Epidermal melanocyte (primary cell): ENCODE data around the gene ZNF283.
A peak's percentile ranks its signal among the peaks of the same experiment; 100 is the strongest.
"Not testable (repeated sequence)": the region's sequence is repeated elsewhere in the genome, so short reads cannot be mapped to it uniquely, and the experiment has no call there.

Source experiments
- DNase-seq: peaks from one replicate; pipeline ENCODE4 v3.0.0; 2011; ENCODE audit warnings: low spot score; ENCODE audit not compliant: insufficient read length

ZNF283 gene

DNA sequence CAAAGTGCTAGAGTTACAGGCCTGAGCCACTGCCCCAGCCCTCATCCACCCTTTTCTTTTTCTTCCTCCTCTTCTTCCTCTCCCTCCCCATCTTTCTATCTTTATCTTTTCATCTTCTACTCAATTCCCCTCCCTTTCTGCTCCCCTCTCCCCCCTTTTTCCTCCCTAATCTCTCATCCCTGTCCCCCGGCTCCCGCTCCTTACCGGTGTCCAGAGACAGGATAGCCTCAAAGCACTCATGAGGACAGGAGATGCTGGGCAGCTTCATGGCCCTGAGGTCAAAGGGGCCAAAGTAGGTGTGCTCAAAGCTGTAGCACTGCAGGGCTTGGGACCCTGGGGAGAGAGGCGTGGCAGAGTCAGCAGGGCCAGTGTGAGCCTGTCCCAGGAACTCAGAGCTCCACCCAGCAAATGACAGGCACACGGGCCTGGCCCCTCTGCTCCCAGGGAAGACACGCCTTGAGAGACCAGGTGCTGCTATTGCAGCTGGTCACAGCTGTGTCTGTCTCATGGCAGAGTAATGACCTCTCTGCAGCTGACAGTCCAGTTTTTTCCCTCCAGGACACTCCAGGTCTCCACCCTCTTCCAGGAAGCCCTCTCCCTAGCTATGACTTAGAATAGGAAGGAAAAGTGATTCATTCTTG is 27.5 kb upstream of the ZNF283 start:
- no peak for DNase-seq

DNA sequence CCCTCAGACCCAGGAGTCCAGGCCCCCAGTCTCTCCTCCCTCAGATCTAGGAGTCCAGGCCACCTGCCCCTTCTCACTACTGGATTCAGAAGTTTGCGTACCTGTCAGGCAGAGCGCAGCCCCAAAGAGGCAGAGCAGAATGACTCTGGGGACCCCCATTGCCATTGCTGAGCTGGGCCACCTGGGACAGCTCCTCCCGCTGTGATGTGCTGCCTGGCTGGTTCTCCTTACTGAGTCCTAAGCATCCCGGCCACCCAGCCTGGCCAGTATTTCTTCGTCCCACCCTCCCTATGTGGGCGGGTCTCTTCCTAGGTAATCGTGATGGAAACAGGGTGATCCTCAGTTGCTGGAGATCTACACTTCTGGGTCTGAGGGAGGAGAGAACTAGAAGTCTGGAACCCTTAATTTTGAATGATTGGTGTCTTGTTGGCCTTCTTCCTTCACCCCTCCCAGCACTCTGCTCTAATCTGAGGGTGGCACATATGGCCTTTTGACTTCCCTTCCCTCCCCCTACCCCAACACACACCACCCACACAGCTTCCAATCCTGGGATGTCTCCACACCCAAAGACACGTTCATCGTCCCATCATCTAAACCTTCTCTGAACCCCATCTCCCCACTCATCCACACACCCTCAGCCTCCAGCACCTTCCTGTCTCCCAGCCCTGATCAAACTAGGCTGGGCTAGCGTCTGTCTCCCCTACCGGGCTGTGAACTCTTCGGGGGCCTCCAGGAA is 24.7 kb upstream of the ZNF283 start, which contains the start of gene LYPD5:
Gene LYPD5 (minus strand): TSS at position 232 of the 736 bp plus-strand sequence. CDS start 67 bp downstream, at position 165.
- no peak for DNase-seq

DNA sequence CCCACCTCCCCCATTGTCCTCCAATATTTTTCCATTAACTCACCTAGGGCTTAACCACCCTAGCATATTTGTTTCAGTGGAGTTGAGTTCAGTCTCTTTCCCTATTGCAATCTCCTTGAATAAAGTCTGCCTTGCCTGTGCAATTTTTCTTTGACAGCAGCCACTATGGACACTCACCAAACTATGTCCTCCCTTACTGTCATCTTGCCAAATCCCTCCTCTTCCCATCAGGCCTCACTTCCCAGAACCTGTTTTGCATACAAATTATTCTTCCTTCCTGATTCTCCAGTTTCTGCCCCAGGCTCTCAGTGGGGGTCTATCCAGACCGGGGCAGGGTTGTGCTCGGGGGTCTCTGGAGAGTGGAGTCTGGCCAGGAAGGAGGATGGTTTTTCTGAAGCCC is 22.7 kb upstream of the ZNF283 start:
- no peak for DNase-seq

DNA sequence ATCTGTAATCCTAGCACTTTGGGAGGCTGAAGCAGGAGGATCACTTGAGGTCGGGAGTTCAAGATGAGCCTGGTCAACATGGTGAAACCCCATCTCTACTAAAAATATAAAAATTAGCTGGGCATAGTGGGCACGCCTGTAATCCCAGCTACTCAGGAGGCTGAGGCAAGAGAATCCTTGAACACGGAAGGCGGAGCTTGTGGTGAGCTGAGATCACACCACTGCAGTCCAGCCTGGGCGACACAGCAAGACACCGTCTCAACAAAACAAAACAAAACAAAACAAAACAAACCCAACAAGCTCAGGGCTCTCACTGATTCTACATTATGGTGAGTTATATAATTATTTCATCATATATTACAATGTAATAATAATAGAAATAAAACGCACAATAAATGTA is 20.7 kb upstream of the ZNF283 start:
- DNase-seq = not testable (repeated sequence)

DNA sequence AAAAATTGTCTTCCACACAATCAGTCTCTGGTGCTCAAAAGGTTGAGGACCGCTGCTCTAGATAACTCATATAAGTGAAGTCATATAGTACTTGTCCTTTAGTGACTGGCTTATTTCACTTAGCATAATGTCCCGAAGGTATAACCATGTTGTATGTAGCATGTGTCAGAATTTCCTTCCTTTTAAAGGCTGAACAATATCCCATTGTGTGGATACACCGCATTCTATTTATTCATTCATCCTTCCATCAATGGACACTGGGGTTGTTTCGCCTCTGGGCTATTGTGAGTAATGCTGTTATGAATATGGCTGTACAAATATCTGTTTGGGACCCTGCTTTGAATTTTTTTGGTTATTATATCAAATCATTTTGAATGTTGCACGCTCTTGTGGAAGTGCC is 20.3 kb upstream of the ZNF283 start:
- no peak for DNase-seq

DNA sequence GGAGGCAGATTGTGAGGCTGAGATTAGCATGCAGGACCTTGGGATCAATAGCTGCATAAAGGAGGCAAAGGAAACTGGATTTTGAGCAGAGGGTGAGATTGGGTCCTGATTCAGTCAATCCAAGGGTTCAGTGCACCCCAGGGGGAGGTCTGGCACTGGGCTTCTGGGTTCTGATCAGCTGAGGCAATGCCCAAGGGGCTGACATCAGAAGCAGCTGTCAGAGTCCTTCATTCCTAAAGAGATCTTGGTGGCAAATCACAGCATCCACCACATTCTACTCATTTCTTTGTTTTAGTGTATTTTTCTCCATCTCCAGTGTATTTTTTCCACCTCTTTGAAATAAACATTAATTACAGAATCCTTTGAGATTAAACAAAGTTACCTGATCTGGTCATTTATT is 19.5 kb upstream of the ZNF283 start:
- no peak for DNase-seq

DNA sequence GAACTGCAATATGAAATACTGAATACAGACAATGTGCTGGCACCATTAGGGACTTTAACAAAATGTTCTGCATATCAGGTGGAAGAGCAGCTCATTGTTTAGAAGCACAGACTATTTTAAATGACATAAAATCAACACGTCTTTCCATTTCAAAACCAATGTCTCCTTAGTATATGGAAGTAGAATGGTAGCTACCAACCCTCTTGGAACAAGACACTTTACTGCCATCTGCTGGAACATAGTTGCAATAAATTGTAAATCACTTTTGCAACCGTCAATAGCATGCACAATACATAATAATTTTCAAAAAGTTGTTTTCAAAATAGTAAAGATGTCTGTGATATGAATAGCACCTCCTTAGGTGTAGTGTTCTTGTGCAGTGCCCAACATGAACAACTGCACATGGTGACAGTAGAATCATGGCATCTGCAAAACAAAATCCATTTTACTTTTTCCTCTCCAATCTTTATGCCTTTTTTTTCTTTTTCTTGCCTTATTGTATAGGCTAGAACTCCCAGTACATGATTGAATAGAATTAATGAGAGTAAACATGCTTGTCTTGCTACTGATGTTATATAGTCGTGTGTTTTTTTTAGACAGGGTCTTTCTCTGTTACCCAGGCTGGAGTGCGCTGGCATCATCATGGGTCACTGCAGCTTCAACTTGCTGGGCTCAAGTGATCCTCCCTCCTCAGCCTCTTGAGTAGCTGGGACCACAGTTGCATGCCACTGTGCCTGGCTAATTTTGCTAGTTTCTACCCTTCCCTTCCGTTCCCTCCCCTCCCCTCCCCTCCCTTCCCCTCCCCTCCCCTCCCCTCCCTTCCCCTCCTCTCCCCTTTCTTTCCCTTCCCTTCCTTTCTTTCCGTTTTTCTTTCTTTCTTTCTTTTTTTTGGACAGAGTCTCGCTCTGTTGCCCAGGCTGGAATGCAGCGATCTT is 17.1 kb upstream of the ZNF283 start:
- no peak for DNase-seq

DNA sequence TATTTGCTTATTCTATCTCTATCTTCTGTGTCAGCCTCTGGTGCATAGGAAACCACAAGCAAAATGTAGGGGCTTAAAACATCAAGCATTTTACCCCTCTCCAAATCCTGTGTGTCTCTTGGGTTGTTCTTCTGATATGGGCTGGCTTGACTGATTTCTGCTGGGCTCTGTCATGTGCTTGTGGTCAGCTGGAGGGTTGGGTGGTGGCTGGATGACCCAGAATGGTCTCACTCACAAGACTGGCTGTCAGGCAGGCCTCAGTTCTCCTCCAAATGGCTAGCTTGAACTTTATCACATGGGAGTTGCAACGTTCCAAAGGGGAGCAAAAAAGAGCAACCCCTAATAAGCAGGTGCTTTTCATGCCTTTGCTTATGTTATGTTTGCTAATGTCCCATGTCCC is 15.3 kb upstream of the ZNF283 start:
- no peak for DNase-seq

DNA sequence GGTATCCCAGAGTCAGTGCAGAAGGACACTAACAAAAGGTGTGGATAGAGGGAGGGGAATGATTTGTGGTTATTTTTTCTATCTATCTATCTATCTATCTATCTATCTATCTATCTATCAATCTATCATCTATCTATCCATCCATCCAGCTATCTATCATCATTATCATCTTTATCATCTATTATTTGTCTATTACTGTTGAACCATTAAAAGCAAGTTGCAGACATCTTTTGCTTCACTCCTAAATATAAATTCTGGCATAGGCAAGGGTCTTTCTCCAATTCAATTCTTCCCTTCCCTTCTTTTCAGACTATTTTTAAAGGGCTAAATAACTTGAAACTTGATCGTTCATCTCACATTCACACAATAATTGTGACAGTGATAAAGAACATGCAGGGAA is 14.9 kb upstream of the ZNF283 start:
- no peak for DNase-seq

DNA sequence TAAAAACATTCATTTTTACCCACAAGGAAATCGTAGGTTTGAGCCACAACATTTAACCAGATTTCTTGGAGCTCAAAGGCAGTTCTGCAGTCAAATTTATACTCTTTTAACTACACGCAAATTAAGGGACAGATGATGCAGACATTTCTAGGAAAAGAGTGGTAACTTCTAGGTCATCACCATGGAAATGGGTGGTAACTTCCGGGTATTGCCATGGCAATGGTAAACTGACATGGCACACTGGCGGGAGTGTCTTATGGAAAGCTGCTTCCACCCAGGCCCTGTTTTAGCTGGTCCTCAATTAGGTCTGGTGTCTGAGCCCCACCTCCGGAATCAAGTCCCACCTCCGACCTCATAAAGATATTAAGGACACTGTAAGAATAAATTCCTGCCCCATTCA is 14.4 kb upstream of the ZNF283 start:
- DNase-seq = no peak

DNA sequence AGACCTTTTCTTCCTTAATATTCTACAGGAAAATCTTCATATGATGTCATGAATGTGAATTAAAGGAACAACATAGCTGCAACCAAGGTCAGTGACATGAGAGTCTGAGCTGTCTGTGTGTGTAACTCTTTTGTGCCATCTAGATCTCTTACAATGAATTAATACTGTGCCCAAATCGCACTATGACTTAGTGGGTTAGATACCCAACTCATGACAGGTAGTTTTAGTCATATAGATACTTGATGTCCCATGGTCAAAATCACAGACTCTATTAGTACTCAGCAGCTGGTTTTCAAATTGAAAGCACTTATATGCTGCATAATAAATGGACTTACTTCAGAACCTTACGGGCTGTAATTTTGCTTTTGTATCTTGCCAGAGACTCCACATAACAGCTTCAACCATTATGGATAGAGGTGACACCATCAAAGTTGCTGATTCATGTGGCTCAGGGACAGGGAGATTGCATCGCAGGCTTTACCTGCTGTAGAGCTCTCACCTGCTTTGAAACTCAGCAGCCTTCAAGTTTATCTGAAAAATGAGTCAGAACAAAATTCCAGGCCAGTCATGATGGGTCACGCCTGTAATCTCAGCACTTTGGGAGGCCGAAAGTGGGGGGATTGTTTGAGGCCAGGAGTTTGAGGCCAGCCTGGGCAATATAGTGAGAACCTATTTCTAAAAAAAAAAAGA is 12.3 kb upstream of the ZNF283 start:
- no peak for DNase-seq

DNA sequence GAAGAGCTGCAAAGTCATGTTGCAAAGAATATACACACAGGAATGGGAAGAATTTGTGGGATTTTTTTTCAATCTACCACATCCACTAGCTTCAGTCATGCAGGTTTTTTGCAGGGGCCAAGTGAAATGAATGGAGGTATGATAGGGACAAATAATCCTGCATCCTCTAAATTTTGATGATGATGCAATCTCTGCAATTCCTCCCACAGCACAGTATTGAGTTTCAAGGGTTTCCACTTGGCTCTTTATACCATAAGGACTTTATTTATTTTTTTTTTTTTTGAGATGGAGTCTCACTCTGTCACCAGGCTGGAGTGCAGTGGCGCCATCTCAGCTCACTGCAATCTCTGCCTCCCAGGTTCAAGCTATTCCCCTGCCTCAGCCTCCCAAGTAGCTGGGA is 9.7 kb upstream of the ZNF283 start:
- DNase-seq = not testable (repeated sequence)

DNA sequence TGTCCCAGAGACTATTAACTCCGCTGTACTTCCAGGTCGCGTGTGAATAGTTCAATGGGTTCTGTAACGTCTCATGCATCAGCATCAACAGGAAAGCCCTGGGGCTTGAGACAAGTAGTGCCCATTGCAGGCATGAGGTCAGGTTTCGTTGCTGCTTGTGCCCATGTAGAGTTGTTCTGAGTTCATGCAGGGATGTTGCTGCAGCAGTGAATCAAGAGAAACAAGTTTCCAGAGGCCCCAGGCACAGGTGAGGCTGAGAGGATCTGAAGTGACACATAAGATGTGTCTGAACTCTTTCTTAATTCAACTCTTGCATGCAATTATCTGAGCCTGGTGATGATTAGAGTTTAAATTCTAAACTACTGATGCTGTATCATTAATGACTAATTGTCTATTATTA is 8.6 kb upstream of the ZNF283 start:
- no peak for DNase-seq

DNA sequence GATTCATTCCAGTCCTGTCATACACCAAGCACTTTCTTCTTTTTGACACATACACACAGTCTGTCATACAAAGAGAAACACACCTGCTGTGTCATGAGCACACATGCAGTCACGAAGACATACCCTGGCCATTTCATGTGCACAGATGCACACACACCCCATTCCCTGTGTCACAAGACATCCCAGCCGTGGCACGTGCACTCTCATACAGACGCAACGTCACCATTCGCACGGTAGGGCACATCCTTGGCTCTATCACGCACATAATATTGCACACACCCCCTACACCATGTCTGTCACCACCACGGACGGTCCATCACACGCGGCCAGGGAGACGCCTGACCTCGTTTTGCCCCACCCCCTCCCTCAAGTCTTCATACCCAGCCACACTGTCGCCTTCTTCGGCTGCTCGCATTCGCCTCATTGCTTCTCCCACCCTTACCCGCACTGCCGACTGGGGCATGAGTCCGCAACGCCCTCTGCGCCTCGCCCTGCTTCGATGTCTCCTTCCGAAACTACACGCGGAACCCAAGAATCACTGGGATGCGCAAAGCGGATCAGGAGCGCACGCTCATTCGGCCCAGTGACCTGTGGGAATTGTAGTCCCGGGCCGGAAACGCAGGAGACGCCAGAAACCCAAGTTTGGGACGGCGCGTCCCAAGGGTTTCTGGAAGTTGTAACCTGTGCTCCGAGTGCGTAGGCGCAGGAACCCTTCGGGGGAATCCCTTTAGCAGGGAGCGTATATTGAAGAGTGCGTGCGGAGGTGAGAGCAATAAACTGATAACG is 6.8 kb upstream of the ZNF283 start:
- peak; percentile 28 for DNase-seq

DNA sequence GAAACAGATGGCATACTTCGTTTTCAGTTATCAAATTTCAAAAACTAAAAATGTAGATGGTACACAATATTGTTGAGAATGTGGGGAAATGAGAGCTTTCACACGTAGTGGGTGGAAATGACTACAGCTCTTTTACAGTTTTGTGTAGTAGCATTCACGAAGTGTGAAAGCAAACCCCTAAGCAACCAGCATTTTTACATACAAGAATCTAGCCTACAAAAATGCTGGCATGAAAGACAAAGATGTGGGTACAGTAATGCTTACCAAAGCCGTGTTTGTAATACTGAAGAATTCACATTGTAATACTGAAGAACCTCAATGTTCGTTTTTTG is 6.3 kb upstream of the ZNF283 start:
- no peak for DNase-seq

DNA sequence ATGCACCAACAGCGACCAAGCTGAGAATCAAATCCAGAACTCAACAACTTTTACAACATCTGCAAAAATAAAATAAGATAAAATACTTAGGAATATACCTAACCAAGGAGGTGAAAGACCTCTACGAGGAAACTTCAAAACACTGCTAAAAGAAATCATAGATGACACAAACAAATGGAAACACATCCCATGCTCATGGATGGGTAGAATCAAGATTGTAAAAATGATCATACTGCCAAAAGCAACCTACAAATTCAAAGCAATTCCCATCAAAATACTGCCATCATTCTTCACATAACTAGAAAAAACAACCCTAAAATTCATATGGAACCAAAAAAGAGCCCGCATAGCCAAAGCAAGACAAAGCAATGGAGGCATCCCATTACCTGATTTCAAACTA is 3.3 kb upstream of the ZNF283 start:
- DNase-seq = not testable (repeated sequence)

DNA sequence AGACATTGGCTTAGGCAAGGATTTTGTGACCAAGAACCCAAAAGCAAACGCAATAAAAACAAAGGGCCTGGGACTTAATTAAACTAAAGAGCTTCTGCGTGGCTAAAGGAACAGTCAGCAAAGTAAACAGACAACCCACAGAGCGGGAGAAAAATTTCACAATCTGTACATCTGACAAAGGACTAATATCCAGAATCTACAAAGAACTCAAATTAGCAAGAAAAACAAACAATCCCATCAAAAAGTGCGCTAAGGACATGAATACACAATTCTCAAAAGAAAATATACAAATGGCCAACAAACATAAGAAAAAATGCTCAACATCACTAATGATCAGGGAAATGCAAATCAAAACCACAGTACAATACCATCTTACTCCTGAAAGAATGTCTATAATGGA is 2.5 kb upstream of the ZNF283 start:
- not testable (repeated sequence) for DNase-seq

DNA sequence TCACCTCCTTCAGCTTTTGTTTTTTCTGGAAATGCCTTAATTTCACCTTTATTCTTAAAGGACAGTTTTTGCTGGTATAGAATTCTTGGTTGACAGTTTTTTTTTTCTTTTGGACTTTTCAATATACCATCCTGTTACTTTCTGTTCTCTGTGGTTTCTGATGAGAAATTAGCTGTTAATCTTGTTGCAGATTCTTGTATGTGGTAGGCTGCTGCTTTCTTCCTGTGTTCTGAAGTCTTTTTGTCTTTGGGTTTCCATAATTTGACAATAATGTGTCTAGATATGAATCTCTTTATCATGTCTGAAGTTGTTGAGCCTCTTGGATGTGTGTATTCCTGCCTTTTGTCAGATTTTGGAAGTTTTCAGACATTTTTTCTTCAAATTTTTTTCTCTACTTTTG is 12.0 kb downstream of the ZNF283 start:
- DNase-seq = no peak

DNA sequence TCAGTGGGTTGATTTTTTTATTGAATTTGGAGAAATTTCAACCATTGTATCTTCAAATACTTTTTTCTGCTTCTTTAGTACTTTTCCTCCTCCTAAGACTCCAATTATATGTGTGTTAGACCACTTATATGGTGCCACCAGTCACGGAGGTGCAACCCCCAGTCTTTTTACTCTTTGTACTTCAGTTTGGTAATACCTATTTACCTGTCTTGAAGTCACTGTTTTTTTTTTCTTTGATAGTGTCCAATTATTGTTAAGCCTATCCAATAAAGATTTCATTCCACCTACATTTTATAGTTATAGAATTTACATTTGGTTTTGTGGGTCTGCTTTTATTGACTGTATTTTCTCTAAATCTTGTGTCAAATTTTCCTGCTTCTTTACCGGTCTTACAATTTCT is 14.9 kb downstream of the ZNF283 start:
- DNase-seq = no peak

DNA sequence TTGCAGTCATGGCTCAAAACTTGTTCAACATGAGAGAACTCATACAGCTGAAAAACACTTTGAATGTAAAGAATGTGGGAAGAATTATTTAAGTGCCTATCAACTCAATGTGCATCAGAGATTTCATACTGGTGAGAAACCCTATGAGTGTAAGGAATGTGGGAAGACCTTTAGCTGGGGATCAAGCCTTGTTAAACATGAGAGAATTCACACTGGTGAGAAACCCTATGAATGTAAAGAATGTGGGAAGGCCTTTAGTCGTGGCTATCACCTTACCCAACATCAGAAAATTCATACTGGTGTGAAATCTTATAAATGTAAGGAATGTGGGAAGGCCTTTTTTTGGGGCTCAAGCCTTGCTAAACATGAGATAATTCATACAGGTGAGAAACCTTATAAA is 20.1 kb downstream of the ZNF283 start:
- DNase-seq = no peak

DNA sequence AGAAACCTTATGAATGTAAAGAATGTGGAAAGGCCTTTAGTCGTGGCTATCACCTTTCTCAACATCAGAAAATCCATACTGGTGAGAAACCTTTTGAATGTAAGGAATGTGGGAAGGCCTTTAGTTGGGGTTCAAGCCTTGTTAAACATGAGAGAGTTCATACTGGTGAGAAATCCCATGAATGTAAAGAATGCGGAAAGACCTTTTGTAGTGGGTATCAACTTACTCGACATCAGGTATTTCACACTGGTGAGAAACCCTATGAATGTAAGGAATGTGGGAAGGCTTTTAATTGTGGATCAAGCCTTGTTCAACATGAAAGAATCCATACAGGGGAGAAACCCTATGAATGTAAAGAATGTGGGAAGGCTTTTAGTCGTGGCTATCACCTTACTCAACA is 20.8 kb downstream of the ZNF283 start:
- DNase-seq = no peak
